ENCODE data around the gene PDE6G.

DNA sequence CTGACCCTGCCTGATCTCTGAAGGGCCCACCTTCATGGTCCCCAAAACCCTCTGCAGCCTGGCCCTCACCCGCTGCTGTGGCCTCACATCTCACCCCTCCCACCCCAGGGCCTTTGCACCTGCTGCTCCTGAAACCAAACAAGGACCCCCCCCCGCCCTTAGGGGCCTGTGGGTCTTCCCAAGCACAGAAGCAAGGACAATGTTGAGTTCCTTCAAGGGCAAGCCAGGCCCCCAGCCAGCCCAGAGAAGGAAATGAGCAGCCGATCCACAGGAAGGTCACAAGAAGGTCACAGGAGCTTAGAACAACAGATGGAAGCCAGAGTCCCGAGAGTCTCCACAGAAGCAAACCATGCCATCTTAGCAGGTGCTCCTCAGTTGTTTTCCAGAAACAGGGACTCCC, 493 bp upstream of the PDE6G start:
- TF ChIP-seq, protein P1, sequence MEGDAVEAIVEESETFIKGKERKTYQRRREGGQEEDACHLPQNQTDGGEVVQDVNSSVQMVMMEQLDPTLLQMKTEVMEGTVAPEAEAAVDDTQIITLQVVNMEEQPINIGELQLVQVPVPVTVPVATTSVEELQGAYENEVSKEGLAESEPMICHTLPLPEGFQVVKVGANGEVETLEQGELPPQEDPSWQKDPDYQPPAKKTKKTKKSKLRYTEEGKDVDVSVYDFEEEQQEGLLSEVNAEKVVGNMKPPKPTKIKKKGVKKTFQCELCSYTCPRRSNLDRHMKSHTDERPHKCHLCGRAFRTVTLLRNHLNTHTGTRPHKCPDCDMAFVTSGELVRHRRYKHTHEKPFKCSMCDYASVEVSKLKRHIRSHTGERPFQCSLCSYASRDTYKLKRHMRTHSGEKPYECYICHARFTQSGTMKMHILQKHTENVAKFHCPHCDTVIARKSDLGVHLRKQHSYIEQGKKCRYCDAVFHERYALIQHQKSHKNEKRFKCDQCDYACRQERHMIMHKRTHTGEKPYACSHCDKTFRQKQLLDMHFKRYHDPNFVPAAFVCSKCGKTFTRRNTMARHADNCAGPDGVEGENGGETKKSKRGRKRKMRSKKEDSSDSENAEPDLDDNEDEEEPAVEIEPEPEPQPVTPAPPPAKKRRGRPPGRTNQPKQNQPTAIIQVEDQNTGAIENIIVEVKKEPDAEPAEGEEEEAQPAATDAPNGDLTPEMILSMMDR (IDR thresholded peaks at IDR 0.05): no peak
- TF ChIP-seq POLR2A (IDR thresholded peaks at IDR 0.05): no peak

Data from breast epithelium (tissue), 3 donors.